T-cell (primary cell): ENCODE results near the gene ADPGK. TPM values are rescaled to one million over a fixed set of nuclear protein-coding genes. Genes with fewer than 3 reads are reported as not detected.
"Not testable (repeated sequence)": the region's sequence is repeated elsewhere in the genome, so short reads cannot be mapped to it uniquely, and the experiment has no call there.

Experiments
- ATAC-seq, 4 experiments: fragments of 200-7000 bp in 3 of 4; fragments of 150-1000 bp in 1 of 4; cut with Tn5 transposase; replicated peaks in 1 of 4; 1 replicate in 3 of 4; 2 replicates in 1 of 4; pipeline ENCODE4 v1.10.0; 2021; ENCODE audit warnings: moderate library complexity in 3 of 4, mild to moderate bottlenecking in 2 of 4, moderate number of reproducible peaks in 1 of 4
- CTCF ChIA-PET, 2 donors: fragments of 300-600 bp; sonication (Branson Sonifier 250); formaldehyde crosslinking; loops; one replicate each; lab custom pipeline; 2022; ENCODE audit warnings: antibody characterized with exemption in 2 of 2; lab: Charles Lee
- POLR2A ChIA-PET, 2 donors: fragments of 300-600 bp; sonication (Branson Sonifier 250); formaldehyde crosslinking; loops; one replicate each; lab custom pipeline; 2022; ENCODE audit warnings: antibody characterized with exemption in 2 of 2; lab: Charles Lee
- DNase-seq, 35 experiments: peaks; one replicate each; pipeline versions ENCODE4 v3.0.0 to v3.0.0-alpha.2; 2013 to 2023
- H3K27ac ChIP-seq: one replicate; pipeline ENCODE4 v1.5.1; 2013; ENCODE audit warnings: low read length
- H3K27me3 ChIP-seq, 2 experiments: replicated peaks in 1 of 2; 1 replicate in 1 of 2; 2 replicates in 1 of 2; pipeline versions ENCODE4 v1.6.1 to v1.7.0; 2013; ENCODE audit warnings: low read length in 1 of 2, mixed read lengths in 1 of 2; ENCODE audit not compliant: control insufficient read depth in 2 of 2, insufficient read depth in 2 of 2; ENCODE audit errors: extremely low read depth in 1 of 2
- H3K36me3 ChIP-seq, 2 donors: 1 replicate in 1 of 2; 2 replicates in 1 of 2; pipeline versions ENCODE4 v1.6.1 to v1.7.0; 2013; ENCODE audit warnings: low read length in 1 of 2; ENCODE audit not compliant: control insufficient read depth in 2 of 2, insufficient read depth in 1 of 2; ENCODE audit errors: extremely low read depth in 1 of 2
- H3K4me1 ChIP-seq, 2 experiments: 1 replicate in 1 of 2; 2 replicates in 1 of 2; pipeline versions ENCODE4 v1.6.1 to v1.7.0; 2013; ENCODE audit warnings: low read length in 2 of 2, mixed read lengths in 1 of 2; ENCODE audit not compliant: insufficient read depth in 2 of 2, control insufficient read depth in 1 of 2; ENCODE audit errors: extremely low read depth in 1 of 2
- H3K4me3 ChIP-seq, 2 donors: 1 replicate in 1 of 2; 2 replicates in 1 of 2; pipeline versions ENCODE4 v1.5.1 to v1.7.0; 2013; ENCODE audit warnings: mild to moderate bottlenecking in 2 of 2, low read length in 1 of 2, moderate library complexity in 1 of 2; ENCODE audit not compliant: control insufficient read depth in 1 of 2; ENCODE audit errors: extremely low read depth in 1 of 2
- H3K9me3 ChIP-seq: 2 replicates; pipeline ENCODE4 v1.7.0; 2013
- H3K27ac Mint-ChIP-seq, 2 donors: one replicate each; pipeline ENCODE4 v1.8.0; 2020 to 2021; ENCODE audit warnings: mild to moderate bottlenecking in 2 of 2, mixed read lengths in 2 of 2
- H3K27me3 Mint-ChIP-seq, 2 donors: one replicate each; pipeline ENCODE4 v1.8.0; 2021 to 2022; ENCODE audit warnings: mixed read lengths in 2 of 2
- H3K36me3 Mint-ChIP-seq: one replicate; pipeline ENCODE4 v1.8.0; 2021; ENCODE audit warnings: mixed read lengths
- H3K4me1 Mint-ChIP-seq, 3 donors: one replicate each; pipeline ENCODE4 v1.8.0; 2020 to 2022; ENCODE audit warnings: mixed read lengths in 3 of 3, mild to moderate bottlenecking in 1 of 3
- H3K4me3 Mint-ChIP-seq, 3 donors: one replicate each; pipeline ENCODE4 v1.8.0; 2020 to 2022; ENCODE audit warnings: mild to moderate bottlenecking in 3 of 3, mixed read lengths in 3 of 3, moderate library complexity in 3 of 3
- H3K9me3 Mint-ChIP-seq, 3 donors: one replicate each; pipeline ENCODE4 v1.8.0; 2020 to 2022; ENCODE audit warnings: mixed read lengths in 3 of 3
- WGBS: methylation state at CpG from one replicate; pipeline ENCODE4 v1.1.5; 2013; ENCODE audit warnings: missing lambda C conversion rate; ENCODE audit not compliant: insufficient coverage; 5-methylcytosine and 5-hydroxymethylcytosine counted together
- total RNA-seq, 35 experiments: library from RNA in 6 of 35; stranded (reverse) in 6 of 35; fragments of 120-200 nt in 1 of 35; gene quantifications; one replicate each; pipeline versions ENCODE4 v1.2.1 to v1.2.4 and lab custom pipeline; 2013 to 2026

The ADPGK gene
- total RNA-seq, 5 donors from 2014 or later (not counting 1 experiment from before 2014, with no cell fraction given): 97.0 to 106 (median 102) TPM

GRCh38 chr15:72820278-72820677 is 36.7 kb upstream of the ADPGK start:
- H3K4me3 ChIP-seq: no peak overlapping the region
- H3K27ac ChIP-seq: no peak overlapping the region
- no peaks in the 10 kb centered on the region for H3K9me3 Mint-ChIP-seq
- DNase-seq (no peak), ATAC-seq (no peak)
- ChIA-PET POLR2A (no interaction called here), CTCF (no interaction called here)
- WGBS: no CpG with 5 or more reads among the region's 4 CpGs
- H3K27me3 Mint-ChIP-seq: peaks cover 7 to 11% of the 10 kb centered on the region in 2 donors
- H3K36me3 ChIP-seq: no peaks in the 10 kb centered on the region
- H3K36me3 Mint-ChIP-seq: peaks cover 3% of the 10 kb centered on the region
- no peak overlapping the region for H3K4me3 Mint-ChIP-seq
- H3K9me3 ChIP-seq: no peaks in the 10 kb centered on the region
- H3K4me1 ChIP-seq: no peaks in the 10 kb centered on the region
- no peaks in the 10 kb centered on the region for H3K4me1 Mint-ChIP-seq
- H3K27ac Mint-ChIP-seq: no peak overlapping the region
- H3K27me3 ChIP-seq: peaks cover 0 to 12% of the 10 kb centered on the region in 2 experiments

DNA sequence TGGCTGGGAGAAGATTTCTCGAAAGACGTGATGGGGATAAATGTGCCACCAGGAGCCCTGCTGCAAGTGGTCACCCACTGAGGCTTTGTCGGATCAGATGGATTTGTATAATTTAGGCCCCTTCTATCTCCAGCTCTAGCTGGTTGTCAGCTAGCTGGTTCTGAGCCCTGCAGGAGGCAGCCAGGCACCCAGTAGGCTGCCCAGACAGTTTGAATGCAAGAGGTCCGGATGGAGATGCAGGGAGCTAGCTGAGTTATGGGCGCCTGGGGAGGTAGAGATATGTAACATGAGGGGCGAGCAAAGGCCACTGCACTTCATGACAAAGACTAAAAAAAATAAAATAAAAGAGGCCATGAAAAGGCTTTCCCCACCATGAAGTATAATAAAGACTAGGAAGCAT is 35.1 kb upstream of the ADPGK start:
- no peak overlapping the region for H3K27ac ChIP-seq
- ATAC-seq (no peak), DNase-seq (no peak)
- Mint-ChIP-seq H3K36me3 (peaks cover 3% of the 10 kb centered on the region), H3K27me3 (peaks cover 7 to 10% of the 10 kb centered on the region in 2 donors), H3K27ac (no peak overlapping the region), H3K4me3 (no peak overlapping the region), H3K9me3 (no peaks in the 10 kb centered on the region), H3K4me1 (no peaks in the 10 kb centered on the region)
- H3K9me3 ChIP-seq: no peaks in the 10 kb centered on the region
- no peak overlapping the region for H3K4me3 ChIP-seq
- POLR2A ChIA-PET: no interaction called here
- H3K36me3 ChIP-seq: no peaks in the 10 kb centered on the region
- peaks cover 0 to 14% of the 10 kb centered on the region in 2 experiments for H3K27me3 ChIP-seq
- CTCF ChIA-PET: no interaction called here
- H3K4me1 ChIP-seq: no peaks in the 10 kb centered on the region
- WGBS: no CpG with 5 or more reads among the region's 6 CpGs

DNA sequence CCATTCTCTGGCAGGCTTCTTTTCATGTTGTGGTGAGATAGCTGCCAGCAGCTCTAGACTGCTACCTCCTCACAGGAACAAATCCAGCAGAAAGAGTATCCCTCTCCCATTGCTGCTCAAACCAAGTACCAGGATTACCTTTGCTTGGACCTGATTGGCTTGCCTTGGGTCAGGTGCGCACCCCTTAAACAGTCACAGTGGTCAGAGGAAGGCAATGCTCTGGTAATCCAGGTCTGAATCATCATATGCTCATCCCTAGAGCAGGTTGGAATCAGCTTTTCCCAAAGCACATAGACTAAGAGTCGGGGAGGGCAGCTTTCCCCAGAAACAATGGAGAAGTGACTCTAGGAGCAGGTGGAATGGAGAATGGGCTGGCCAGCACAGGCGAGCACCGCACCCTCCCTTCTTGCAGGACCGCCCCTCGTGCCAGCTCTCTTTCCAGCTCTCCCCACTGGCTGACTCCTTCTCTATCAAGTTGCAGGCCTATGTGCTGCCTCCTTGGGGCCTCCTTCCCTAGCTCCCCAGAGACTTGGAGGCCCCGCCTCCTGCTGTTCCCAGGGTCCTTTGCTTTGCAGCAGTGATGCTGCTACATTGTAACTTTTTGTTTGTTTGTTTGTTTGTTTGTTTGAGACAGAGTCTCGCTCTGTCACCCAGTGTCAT is 29.9 kb upstream of the ADPGK start:
- Mint-ChIP-seq H3K4me1 (peaks cover 0 to 15% (median 11%) of the 10 kb centered on the region in 3 donors), H3K36me3 (peaks cover 3% of the 10 kb centered on the region), H3K27ac (no peak overlapping the region), H3K4me3 (no peak overlapping the region), H3K9me3 (no peaks in the 10 kb centered on the region), H3K27me3 (peaks cover 9 to 11% of the 10 kb centered on the region in 2 donors)
- H3K27ac ChIP-seq: no peak overlapping the region
- H3K36me3 ChIP-seq: no peaks in the 10 kb centered on the region
- H3K9me3 ChIP-seq: no peaks in the 10 kb centered on the region
- ChIA-PET POLR2A (interaction anchor here in 1 of 2 donors (0.6 kb wide), 1 partner anchor 541 kb away, joined by 12 read pairs; no protein-coding TSS in a partner anchor), CTCF (interaction anchor here (0.6 kb wide), 2 partner anchors 25 to 356 kb away, joined by 3 to 4 read pairs; no protein-coding TSS in a partner anchor)
- peaks cover 0 to 19% of the 10 kb centered on the region in 2 experiments for H3K4me1 ChIP-seq
- no peak overlapping the region for H3K4me3 ChIP-seq
- H3K27me3 ChIP-seq: peaks cover 0 to 14% of the 10 kb centered on the region in 2 experiments
- WGBS: 96% methylated on average over 4 of the region's 8 CpGs
- ATAC-seq (no peak), DNase-seq (no peak)

DNA sequence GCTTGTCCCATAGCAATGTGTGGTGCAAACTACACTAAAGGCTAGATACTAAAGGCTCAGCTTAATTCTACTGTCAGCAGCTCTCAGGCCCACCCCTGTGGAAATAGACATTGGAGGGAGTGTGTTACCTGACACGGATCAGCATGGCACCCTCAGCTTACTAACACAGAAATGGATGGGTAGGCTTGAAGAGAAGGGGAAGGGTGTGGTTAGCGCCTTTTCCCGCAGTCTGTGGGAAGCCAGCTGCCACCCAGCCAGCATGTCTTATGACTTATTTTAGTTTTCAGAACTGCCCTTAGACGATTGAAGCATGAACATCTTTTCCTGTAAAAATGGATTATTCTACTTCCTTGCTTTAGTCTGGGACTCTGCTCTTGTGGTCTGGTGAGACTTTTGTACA is 25.8 kb upstream of the ADPGK start:
- Mint-ChIP-seq H3K9me3 (peaks cover 0 to 3% (median 0%) of the 10 kb centered on the region in 3 donors), H3K27me3 (peaks cover 4 to 5% of the 10 kb centered on the region in 2 donors), H3K4me1 (peaks cover 0 to 15% (median 11%) of the 10 kb centered on the region in 3 donors), H3K27ac (no peak overlapping the region), H3K4me3 (no peak overlapping the region), H3K36me3 (no peaks in the 10 kb centered on the region)
- Histone ChIP-seq H3K4me1 (peaks cover 0 to 29% of the 10 kb centered on the region in 2 experiments), H3K9me3 (no peaks in the 10 kb centered on the region), H3K27ac (no peak overlapping the region), H3K4me3 (no peak overlapping the region), H3K36me3 (no peaks in the 10 kb centered on the region), H3K27me3 (peaks cover 0 to 14% of the 10 kb centered on the region in 2 experiments)
- 20% methylated on average over 1 of the region's 4 CpGs for WGBS
- ATAC-seq (peak in 2 of 4 experiments; percentile 52 to 77), DNase-seq (peak in 13 of 35 experiments; percentile 11 to 54 (median 28))
- ChIA-PET CTCF (interaction anchor here in 1 of 2 donors (0.6 kb wide), 1 partner anchor 115 kb away, joined by 3 read pairs; no protein-coding TSS in a partner anchor), POLR2A (interaction anchor here in 1 of 2 donors (0.7 kb wide), 1 partner anchor 122 kb away, joined by 3 read pairs; no protein-coding TSS in a partner anchor)

- WGBS: no CpG with 5 or more reads among the region's 22 CpGs
- H3K27ac Mint-ChIP-seq, H3K4me3 Mint-ChIP-seq, H3K9me3 Mint-ChIP-seq, H3K36me3 Mint-ChIP-seq, H3K27me3 Mint-ChIP-seq, H3K4me3 ChIP-seq, ATAC-seq, H3K36me3 ChIP-seq, H3K27ac ChIP-seq, CTCF ChIA-PET, H3K9me3 ChIP-seq, DNase-seq, POLR2A ChIA-PET: not testable (repeated sequence)
- Histone ChIP-seq H3K4me1 (peaks cover 0 to 29% of the 10 kb centered on the region in 2 experiments), H3K27me3 (peaks cover 0 to 14% of the 10 kb centered on the region in 2 experiments)
- peaks cover 0 to 15% (median 11%) of the 10 kb centered on the region in 3 donors for H3K4me1 Mint-ChIP-seq
These were observed 23.8 kb upstream of the ADPGK start for GRCh38 chr15:72807346-72807745.

- peaks cover 24 to 26% of the 10 kb centered on the region in 2 donors for H3K27me3 Mint-ChIP-seq
- no peak overlapping the region for H3K4me3 ChIP-seq
- H3K36me3 Mint-ChIP-seq: no peaks in the 10 kb centered on the region
- ATAC-seq: no peak
- POLR2A ChIA-PET: no interaction called here
- no peak overlapping the region for H3K27ac Mint-ChIP-seq
- H3K4me1 ChIP-seq: peaks cover 0 to 7% of the 10 kb centered on the region in 2 experiments
- H3K9me3 ChIP-seq: no peaks in the 10 kb centered on the region
- no peak overlapping the region for H3K27ac ChIP-seq
- CTCF ChIA-PET: interaction anchor here in 1 of 2 donors (0.5 kb wide), 1 partner anchor 84 kb away, joined by 6 read pairs; no protein-coding TSS in a partner anchor
- DNase-seq: no peak
- no peak overlapping the region for H3K4me3 Mint-ChIP-seq
- H3K27me3 ChIP-seq: peaks cover 0 to 26% of the 10 kb centered on the region in 2 experiments
- H3K9me3 Mint-ChIP-seq: no peaks in the 10 kb centered on the region
- H3K36me3 ChIP-seq: no peaks in the 10 kb centered on the region
- WGBS: no CpG with 5 or more reads among the region's 1 CpG
- H3K4me1 Mint-ChIP-seq: peaks cover 0 to under 1% (median 0%) of the 10 kb centered on the region in 3 donors
These were observed 19.4 kb upstream of the ADPGK start for GRCh38 chr15:72803006-72803405.
